OCI-LY1 (cell line): ENCODE results near the gene CDC45.
"Not testable (repeated sequence)": the region's sequence is repeated elsewhere in the genome, so short reads cannot be mapped to it uniquely, and the experiment has no call there.

Source experiments
- CTCF ChIP-seq: fragments of 200-600 bp; sonication (generic), shearing (Covaris generic); IDR thresholded peaks from 2 replicates; pipeline ENCODE4 v1.5.1; 2017; ENCODE audit warnings: mild to moderate bottlenecking, antibody characterized with exemption, low read length, moderate library complexity, mixed read lengths
- EZH2 ChIP-seq: fragments of 200-600 bp; sonication (generic), shearing (Covaris generic); IDR thresholded peaks from 2 replicates; pipeline ENCODE4 v1.8.0; 2017; ENCODE audit warnings: borderline replicate concordance, mixed run types, mild to moderate bottlenecking, antibody characterized with exemption, low read length, moderate library complexity, mixed read lengths

DNA sequence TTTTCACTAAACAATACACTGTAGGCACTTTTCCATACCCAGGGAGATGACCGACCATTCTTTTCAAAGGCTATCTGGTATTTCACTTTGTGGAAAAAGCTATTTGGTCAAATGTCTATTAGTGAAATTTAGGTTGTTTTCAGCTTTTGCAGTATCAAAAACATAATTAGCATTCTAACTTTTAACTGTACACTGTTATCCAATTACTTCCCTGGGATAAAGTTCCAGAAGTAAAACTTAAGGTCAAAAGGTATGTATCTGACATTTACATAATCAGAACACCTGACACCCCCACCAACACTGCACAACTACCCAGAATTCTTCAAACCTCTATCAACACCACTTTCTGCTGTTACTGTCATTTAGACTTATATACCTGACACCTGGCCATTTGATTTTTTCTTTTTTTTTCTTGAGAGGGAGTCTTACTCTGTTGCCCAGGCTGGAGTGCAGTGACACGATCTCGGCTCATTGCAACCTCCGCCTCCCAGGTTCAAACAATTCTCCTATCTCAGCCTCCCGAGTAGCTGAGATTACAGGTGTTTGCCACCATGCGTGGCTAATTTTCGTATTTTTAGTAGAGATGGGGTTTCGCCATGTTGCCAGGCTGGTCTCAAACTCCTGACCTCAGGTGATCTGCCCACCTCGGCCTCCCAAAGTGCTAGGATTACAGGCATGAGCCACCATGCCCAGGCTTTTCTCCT is 34.3 kb upstream of the CDC45 start:
- not testable (repeated sequence) for TF ChIP-seq EZH2, CTCF
